ENCODE results near the gene BCL11B. TPM values are rescaled to one million over a fixed set of nuclear protein-coding genes. Genes with fewer than 3 reads are reported as not detected.
A peak's percentile ranks its signal among the peaks of the same experiment; 100 is the strongest.

The BCL11B gene
- total and polyA plus RNA-seq, 9 of the 15 experiments (the other 6 are each of a cell fraction or from before 2014, with no cell fraction given), result 0.09 TPM; not detected in 8

DNA sequence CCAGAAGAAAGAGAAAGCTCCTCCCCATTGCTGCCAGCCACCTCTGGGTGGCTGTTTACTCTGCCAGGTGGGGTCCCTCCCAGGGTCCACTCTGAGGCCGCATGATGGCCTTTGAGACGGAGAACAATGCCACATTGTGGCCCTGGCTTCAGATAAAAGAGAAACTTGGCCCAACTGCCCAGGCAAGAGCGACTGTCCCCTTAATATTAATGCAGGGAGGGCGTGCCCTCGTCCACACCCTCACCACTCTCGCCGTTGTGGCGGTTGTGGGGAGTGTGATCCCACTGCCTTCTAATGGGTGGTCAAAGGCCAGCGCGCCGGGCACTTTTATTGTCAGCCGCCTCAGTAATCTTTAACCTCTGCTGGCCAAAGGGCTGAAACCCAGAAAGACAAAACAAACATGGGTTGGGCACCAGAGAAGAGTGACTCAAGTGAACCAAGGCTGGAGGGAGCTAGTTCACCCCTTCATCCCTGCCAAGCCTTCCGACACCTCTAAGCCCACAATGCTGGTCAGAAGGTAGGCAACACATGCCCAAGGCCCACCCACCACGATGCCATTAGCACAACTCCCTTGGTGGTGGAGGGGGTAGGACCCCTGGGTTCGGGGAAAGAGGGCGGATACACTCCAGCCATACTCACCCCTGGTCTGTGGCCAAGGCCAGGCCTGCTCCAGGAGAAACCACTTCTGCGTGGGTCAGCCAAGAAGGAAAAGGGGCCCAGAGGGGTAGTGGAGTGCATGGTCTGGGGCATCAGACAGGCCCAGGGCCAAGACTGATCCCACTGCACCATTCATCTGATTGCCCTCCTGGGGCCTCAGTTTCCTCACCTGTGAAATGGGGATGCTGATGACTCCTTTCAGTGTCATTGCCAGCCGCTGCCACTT lies 44.5 kb upstream of the BCL11B start:
- BruUV-seq (replicated peaks), result no TSS peak
- FAIRE-seq (no peak), ATAC-seq (no peak), DNase-seq (ENCODE audit: extremely low read depth in 1 of 4, low spot score in 3 of 4) (no peak)
- Histone ChIP-seq H2AFZ (ENCODE audit: low read depth, low read length) (no peak overlapping the region), H3K27ac (ENCODE audit: extremely low read depth, low read depth, low read length) (no peak overlapping the region), H3K4me1 (replicated peaks in 1 of 2; ENCODE audit: control insufficient read depth in 2 of 2, insufficient read depth in 2 of 2, low read length in 2 of 2) (peaks cover 0 to 12% of the 10 kb centered on the region in 2 experiments; a peak in 2 of 5 replicates), H3K9me3 (replicated peaks; ENCODE audit: control insufficient read depth, insufficient read depth, low read depth, low read length) (no peaks in the 10 kb centered on the region), H3K27me3 (ENCODE audit: control insufficient read depth in 2 of 2, insufficient read depth in 2 of 2, low read length in 2 of 2) (peaks cover 0 to 17% of the 10 kb centered on the region in 2 experiments; a peak in 3 of 5 replicates), H3K36me3 (ENCODE audit: control insufficient read depth, insufficient read depth, low read length) (no peaks in the 10 kb centered on the region), H3K9ac (ENCODE audit: insufficient read depth in 1 of 2, low read depth in 2 of 2, low read length in 2 of 2) (no peak overlapping the region), H4K20me1 (replicated peaks; ENCODE audit: control insufficient read depth, insufficient read depth, low read length) (no peaks in the 10 kb centered on the region), H3K4me2 (ENCODE audit: insufficient read depth, low read length) (no peak overlapping the region), H3K79me2 (ENCODE audit: control insufficient read depth, insufficient read depth, low read length) (no peaks in the 10 kb centered on the region), H3K4me3 (no peak overlapping the region), H3K9me1 (ENCODE audit: control insufficient read depth, insufficient read depth, low read length) (no peaks in the 10 kb centered on the region)
- in situ Hi-C loops (cut with MboI) (no loop called here), intact Hi-C loops (cut with micrococcal nuclease) (no loop called here)
- WGBS (ENCODE audit: insufficient coverage, low coverage, missing lambda C conversion rate), result 0% methylated on average over 11 of the region's 18 CpGs
- ChIA-PET POLR2A (no interaction called here), CTCF (ENCODE audit: low intra/inter-chr PET ratio) (no interaction called here)
- TF ChIP-seq RNF2 (IDR thresholded peaks at IDR 0.05), result no peak
- peak; percentile 40 for TF ChIP-seq RBM25 (IDR thresholded peaks at IDR 0.05; ENCODE audit: low read depth, low read length, severe bottlenecking)

DNA sequence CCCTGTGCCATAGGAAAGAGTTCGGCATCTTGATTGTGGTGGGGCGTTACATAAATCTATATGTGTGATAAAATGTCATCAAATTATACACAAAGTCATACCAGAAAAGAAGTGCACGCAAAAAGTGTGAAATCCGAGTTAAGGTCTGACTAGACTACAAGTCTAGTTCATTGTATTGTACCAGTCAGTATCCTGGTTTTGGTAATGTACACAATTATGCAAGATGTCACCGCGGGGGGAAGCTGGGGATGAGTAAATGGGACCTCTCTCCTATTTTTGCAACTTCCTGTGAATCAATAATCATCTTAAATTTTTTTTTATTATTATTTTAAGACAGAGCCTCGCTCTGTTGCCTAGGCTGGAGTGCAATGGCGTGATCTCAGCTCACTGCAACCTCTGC lies 43.2 kb upstream of the BCL11B start:
- in situ Hi-C loops (cut with MboI) (no loop called here), intact Hi-C loops (cut with micrococcal nuclease) (no loop called here)
- ATAC-seq (no peak), DNase-seq (ENCODE audit: extremely low read depth in 1 of 4, low spot score in 3 of 4) (no peak), FAIRE-seq (no peak)
- 2% methylated on average over 8 of the region's 8 CpGs for WGBS (ENCODE audit: insufficient coverage, low coverage, missing lambda C conversion rate)
- Histone ChIP-seq H3K27me3 (ENCODE audit: control insufficient read depth in 2 of 2, insufficient read depth in 2 of 2, low read length in 2 of 2) (peaks cover 0 to 13% of the 10 kb centered on the region in 2 experiments; a peak in 3 of 5 replicates), H3K4me2 (ENCODE audit: insufficient read depth, low read length) (no peak overlapping the region), H4K20me1 (replicated peaks; ENCODE audit: control insufficient read depth, insufficient read depth, low read length) (no peaks in the 10 kb centered on the region), H3K36me3 (ENCODE audit: control insufficient read depth, insufficient read depth, low read length) (no peaks in the 10 kb centered on the region), H3K79me2 (ENCODE audit: control insufficient read depth, insufficient read depth, low read length) (no peaks in the 10 kb centered on the region), H2AFZ (ENCODE audit: low read depth, low read length) (no peak overlapping the region), H3K4me1 (replicated peaks in 1 of 2; ENCODE audit: control insufficient read depth in 2 of 2, insufficient read depth in 2 of 2, low read length in 2 of 2) (peaks cover 0 to 3% of the 10 kb centered on the region in 2 experiments; a peak in 2 of 5 replicates), H3K4me3 (no peak overlapping the region), H3K9ac (ENCODE audit: insufficient read depth in 1 of 2, low read depth in 2 of 2, low read length in 2 of 2) (no peak overlapping the region), H3K9me1 (ENCODE audit: control insufficient read depth, insufficient read depth, low read length) (no peaks in the 10 kb centered on the region), H3K9me3 (replicated peaks; ENCODE audit: control insufficient read depth, insufficient read depth, low read depth, low read length) (no peaks in the 10 kb centered on the region), H3K27ac (ENCODE audit: extremely low read depth, low read depth, low read length) (no peak overlapping the region)
- POLR2A ChIA-PET, result interaction anchor here (0.6 kb wide), 1 partner anchor 9 kb away, joined by 3 read pairs; no protein-coding TSS in a partner anchor
- TF ChIP-seq ZNF592 (IDR thresholded peaks at IDR 0.05) (no peak), ZNF511 (CRISPR knock-in tag; IDR thresholded peaks at IDR 0.05) (no peak), ZNF444 (CRISPR knock-in tag; IDR thresholded peaks at IDR 0.05) (no peak), HNRNPLL (IDR thresholded peaks at IDR 0.05; ENCODE audit: low read depth, low read length, poor library complexity, severe bottlenecking) (no peak)
- TF ChIP-seq, protein P1, sequence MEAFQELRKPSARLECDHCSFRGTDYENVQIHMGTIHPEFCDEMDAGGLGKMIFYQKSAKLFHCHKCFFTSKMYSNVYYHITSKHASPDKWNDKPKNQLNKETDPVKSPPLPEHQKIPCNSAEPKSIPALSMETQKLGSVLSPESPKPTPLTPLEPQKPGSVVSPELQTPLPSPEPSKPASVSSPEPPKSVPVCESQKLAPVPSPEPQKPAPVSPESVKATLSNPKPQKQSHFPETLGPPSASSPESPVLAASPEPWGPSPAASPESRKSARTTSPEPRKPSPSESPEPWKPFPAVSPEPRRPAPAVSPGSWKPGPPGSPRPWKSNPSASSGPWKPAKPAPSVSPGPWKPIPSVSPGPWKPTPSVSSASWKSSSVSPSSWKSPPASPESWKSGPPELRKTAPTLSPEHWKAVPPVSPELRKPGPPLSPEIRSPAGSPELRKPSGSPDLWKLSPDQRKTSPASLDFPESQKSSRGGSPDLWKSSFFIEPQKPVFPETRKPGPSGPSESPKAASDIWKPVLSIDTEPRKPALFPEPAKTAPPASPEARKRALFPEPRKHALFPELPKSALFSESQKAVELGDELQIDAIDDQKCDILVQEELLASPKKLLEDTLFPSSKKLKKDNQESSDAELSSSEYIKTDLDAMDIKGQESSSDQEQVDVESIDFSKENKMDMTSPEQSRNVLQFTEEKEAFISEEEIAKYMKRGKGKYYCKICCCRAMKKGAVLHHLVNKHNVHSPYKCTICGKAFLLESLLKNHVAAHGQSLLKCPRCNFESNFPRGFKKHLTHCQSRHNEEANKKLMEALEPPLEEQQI (IDR thresholded peaks at IDR 0.05), result no peak
- CTCF ChIA-PET (ENCODE audit: low intra/inter-chr PET ratio), result no interaction called here
- no TSS peak for BruUV-seq (replicated peaks)
